Immature natural killer cell (primary cell): Measurements from ENCODE around the gene CFAP58. TPM values are rescaled to one million over a fixed set of nuclear protein-coding genes. Genes with fewer than 3 reads are reported as not detected.
A peak's percentile ranks its signal among the peaks of the same experiment; 100 is the strongest.

Source experiments
- DNase-seq, 3 donors: peaks; one replicate each; pipeline ENCODE4 v3.0.0; 2022; ENCODE audit warnings: mixed read lengths in 1 of 3
- H3K27ac Mint-ChIP-seq, 6 donors: one replicate each; pipeline ENCODE4 v1.8.0; 2020; ENCODE audit warnings: mixed read lengths in 6 of 6, mild to moderate bottlenecking in 5 of 6, inconsistent platforms in 4 of 6, moderate library complexity in 3 of 6
- H3K27me3 Mint-ChIP-seq, 3 donors: one replicate each; pipeline ENCODE4 v1.8.0; 2020 to 2021; ENCODE audit warnings: low read depth in 3 of 3, mild to moderate bottlenecking in 3 of 3, mixed read lengths in 3 of 3, moderate library complexity in 3 of 3, inconsistent platforms in 1 of 3
- H3K36me3 Mint-ChIP-seq, 3 donors: one replicate each; pipeline ENCODE4 v1.8.0; 2020; ENCODE audit warnings: mixed read lengths in 3 of 3, inconsistent platforms in 2 of 3, mild to moderate bottlenecking in 2 of 3
- H3K4me1 Mint-ChIP-seq, 2 donors: one replicate each; pipeline ENCODE4 v1.8.0; 2020; ENCODE audit warnings: inconsistent platforms in 2 of 2, mild to moderate bottlenecking in 2 of 2, mixed read lengths in 2 of 2, moderate library complexity in 1 of 2
- H3K4me3 Mint-ChIP-seq, 5 donors: one replicate each; pipeline ENCODE4 v1.8.0; 2020; ENCODE audit warnings: mild to moderate bottlenecking in 5 of 5, mixed read lengths in 5 of 5, inconsistent platforms in 3 of 5, moderate library complexity in 3 of 5
- H3K9me3 Mint-ChIP-seq, 6 donors: one replicate each; pipeline ENCODE4 v1.8.0; 2020; ENCODE audit warnings: mild to moderate bottlenecking in 6 of 6, mixed read lengths in 6 of 6, inconsistent platforms in 4 of 6, moderate library complexity in 3 of 6
- polyA plus RNA-seq, 3 donors: library from polyadenylated mRNA; unstranded; fragments of 300-500 nt; fragmentation: Illumina TruSeq; gene quantifications; one replicate each; pipeline ENCODE4 v1.2.3, GENCODE V29; 2021

Gene CFAP58
- polyA plus RNA-seq, 3 donors from 2014 or later, result not detected

- H3K27ac Mint-ChIP-seq, result peak overlapping the region in 5 of 6 donors; percentile 31 to 91 (median 78)
- no peaks in the 10 kb centered on the region for H3K9me3 Mint-ChIP-seq
- H3K4me3 Mint-ChIP-seq, result peak overlapping the region in 2 of 5 donors; percentile 23 to 34
- DNase-seq, result no peak
- H3K4me1 Mint-ChIP-seq, result peaks cover 7 to 23% of the 10 kb centered on the region in 2 donors
- H3K27me3 Mint-ChIP-seq, result peaks cover 0 to 4% (median 2%) of the 10 kb centered on the region in 3 donors
- H3K36me3 Mint-ChIP-seq, result no peaks in the 10 kb centered on the region
Measured at GRCh38 chr10:104417637-104418292, 64.1 kb downstream of the CFAP58 start.

GRCh38 chr10:104424719-104425118 is 71.1 kb downstream of the CFAP58 start:
- peaks cover 0 to 4% (median 0%) of the 10 kb centered on the region in 3 donors for H3K27me3 Mint-ChIP-seq
- H3K4me3 Mint-ChIP-seq, result no peak overlapping the region
- DNase-seq, result no peak
- H3K4me1 Mint-ChIP-seq, result no peaks in the 10 kb centered on the region
- no peak overlapping the region for H3K27ac Mint-ChIP-seq
- H3K36me3 Mint-ChIP-seq, result no peaks in the 10 kb centered on the region
- H3K9me3 Mint-ChIP-seq, result no peaks in the 10 kb centered on the region

- peaks cover 0 to 4% (median 0%) of the 10 kb centered on the region in 3 donors for H3K27me3 Mint-ChIP-seq
- no peak overlapping the region for H3K4me3 Mint-ChIP-seq
Measured at GRCh38 chr10:104427989-104428388, 74.4 kb downstream of the CFAP58 start.

GRCh38 chr10:104429846-104430245 is 76.2 kb downstream of the CFAP58 start:
- Mint-ChIP-seq H3K27ac (no peak overlapping the region), H3K9me3 (no peaks in the 10 kb centered on the region), H3K36me3 (peaks cover 0 to 2% (median 0%) of the 10 kb centered on the region in 3 donors), H3K27me3 (peaks cover 0 to 6% (median 0%) of the 10 kb centered on the region in 3 donors), H3K4me3 (no peak overlapping the region), H3K4me1 (no peaks in the 10 kb centered on the region)
- no peak for DNase-seq

More at GRCh38 chr10:104427989-104428388, 74.4 kb downstream of the CFAP58 start:
- H3K4me1 Mint-ChIP-seq, result no peaks in the 10 kb centered on the region
- H3K36me3 Mint-ChIP-seq, result peaks cover 0 to 2% (median 0%) of the 10 kb centered on the region in 3 donors
- no peak for DNase-seq
- H3K27ac Mint-ChIP-seq, result no peak overlapping the region
- H3K9me3 Mint-ChIP-seq, result no peaks in the 10 kb centered on the region

GRCh38 chr10:104430360-104430759 is 76.7 kb downstream of the CFAP58 start:
- H3K9me3 Mint-ChIP-seq, result no peaks in the 10 kb centered on the region
- H3K4me3 Mint-ChIP-seq, result no peak overlapping the region
- peaks cover 0 to 2% (median 0%) of the 10 kb centered on the region in 3 donors for H3K36me3 Mint-ChIP-seq
- no peak overlapping the region for H3K27ac Mint-ChIP-seq
- H3K27me3 Mint-ChIP-seq, result peaks cover 0 to 6% (median under 1%) of the 10 kb centered on the region in 3 donors
- H3K4me1 Mint-ChIP-seq, result no peaks in the 10 kb centered on the region
- no peak for DNase-seq

GRCh38 chr10:104433669-104434068 is 80.0 kb downstream of the CFAP58 start:
- H3K27ac Mint-ChIP-seq, result no peak overlapping the region
- no peak overlapping the region for H3K4me3 Mint-ChIP-seq
- peaks cover 0 to 3% (median 2%) of the 10 kb centered on the region in 3 donors for H3K27me3 Mint-ChIP-seq
- H3K9me3 Mint-ChIP-seq, result no peaks in the 10 kb centered on the region
- H3K36me3 Mint-ChIP-seq, result peaks cover 0 to 2% (median 0%) of the 10 kb centered on the region in 3 donors
- H3K4me1 Mint-ChIP-seq, result no peaks in the 10 kb centered on the region
- DNase-seq, result no peak

- no peaks in the 10 kb centered on the region for H3K9me3 Mint-ChIP-seq
- H3K27ac Mint-ChIP-seq, result no peak overlapping the region
- H3K27me3 Mint-ChIP-seq, result peaks cover 0 to 4% (median 2%) of the 10 kb centered on the region in 3 donors
- DNase-seq, result no peak
- no peak overlapping the region for H3K4me3 Mint-ChIP-seq
- H3K4me1 Mint-ChIP-seq, result no peaks in the 10 kb centered on the region
- H3K36me3 Mint-ChIP-seq, result peaks cover 0 to 2% (median 0%) of the 10 kb centered on the region in 3 donors
Measured at GRCh38 chr10:104434601-104435000, 81.0 kb downstream of the CFAP58 start.

- Mint-ChIP-seq H3K9me3 (no peaks in the 10 kb centered on the region), H3K4me1 (no peaks in the 10 kb centered on the region), H3K27me3 (peaks cover 0 to 4% (median 2%) of the 10 kb centered on the region in 3 donors), H3K27ac (no peak overlapping the region), H3K4me3 (no peak overlapping the region), H3K36me3 (peaks cover 0 to 2% (median 0%) of the 10 kb centered on the region in 3 donors)
- no peak for DNase-seq
Measured at GRCh38 chr10:104435822-104436221, 82.2 kb downstream of the CFAP58 start.

GRCh38 chr10:104437226-104437625 is 83.6 kb downstream of the CFAP58 start:
- Mint-ChIP-seq H3K27ac (no peak overlapping the region), H3K9me3 (no peaks in the 10 kb centered on the region), H3K4me3 (no peak overlapping the region), H3K27me3 (peaks cover 0 to 4% (median 2%) of the 10 kb centered on the region in 3 donors), H3K36me3 (no peaks in the 10 kb centered on the region), H3K4me1 (no peaks in the 10 kb centered on the region)
- DNase-seq, result no peak

- H3K4me3 Mint-ChIP-seq, result no peak overlapping the region
- H3K4me1 Mint-ChIP-seq, result no peaks in the 10 kb centered on the region
- H3K9me3 Mint-ChIP-seq, result no peaks in the 10 kb centered on the region
- DNase-seq, result no peak
- peaks cover 0 to 4% (median 0%) of the 10 kb centered on the region in 3 donors for H3K27me3 Mint-ChIP-seq
- H3K36me3 Mint-ChIP-seq, result no peaks in the 10 kb centered on the region
- no peak overlapping the region for H3K27ac Mint-ChIP-seq
Measured at GRCh38 chr10:104440221-104440620, 86.6 kb downstream of the CFAP58 start.

- DNase-seq, result no peak
- no peaks in the 10 kb centered on the region for H3K36me3 Mint-ChIP-seq
- H3K9me3 Mint-ChIP-seq, result no peaks in the 10 kb centered on the region
- peaks cover 0 to 2% (median 0%) of the 10 kb centered on the region in 3 donors for H3K27me3 Mint-ChIP-seq
- H3K27ac Mint-ChIP-seq, result no peak overlapping the region
- H3K4me1 Mint-ChIP-seq, result no peaks in the 10 kb centered on the region
- H3K4me3 Mint-ChIP-seq, result no peak overlapping the region
Measured at GRCh38 chr10:104441329-104442000, 87.8 kb downstream of the CFAP58 start.

GRCh38 chr10:104445359-104445758 is 91.7 kb downstream of the CFAP58 start:
- no peaks in the 10 kb centered on the region for H3K9me3 Mint-ChIP-seq
- H3K4me3 Mint-ChIP-seq, result no peak overlapping the region
- H3K4me1 Mint-ChIP-seq, result no peaks in the 10 kb centered on the region
- H3K27ac Mint-ChIP-seq, result no peak overlapping the region
- DNase-seq, result no peak
- H3K36me3 Mint-ChIP-seq, result peaks cover 0 to 3% (median 0%) of the 10 kb centered on the region in 3 donors
- H3K27me3 Mint-ChIP-seq, result peaks cover 2 to 13% (median 4%) of the 10 kb centered on the region in 3 donors

GRCh38 chr10:104446151-104446550 is 92.5 kb downstream of the CFAP58 start:
- Mint-ChIP-seq H3K4me3 (no peak overlapping the region), H3K36me3 (peaks cover 0 to 3% (median 0%) of the 10 kb centered on the region in 3 donors), H3K27ac (no peak overlapping the region), H3K27me3 (peaks cover 2 to 13% (median 4%) of the 10 kb centered on the region in 3 donors), H3K4me1 (no peaks in the 10 kb centered on the region), H3K9me3 (no peaks in the 10 kb centered on the region)
- DNase-seq, result no peak

- DNase-seq, result no peak
- no peak overlapping the region for H3K4me3 Mint-ChIP-seq
- H3K27me3 Mint-ChIP-seq, result peaks cover 2 to 13% (median 4%) of the 10 kb centered on the region in 3 donors
- H3K27ac Mint-ChIP-seq, result no peak overlapping the region
- no peaks in the 10 kb centered on the region for H3K4me1 Mint-ChIP-seq
- H3K36me3 Mint-ChIP-seq, result peaks cover 0 to 3% (median 0%) of the 10 kb centered on the region in 3 donors
- no peaks in the 10 kb centered on the region for H3K9me3 Mint-ChIP-seq
Measured at GRCh38 chr10:104447331-104447730, 93.7 kb downstream of the CFAP58 start.
